Colon (tissue), 2 donors: ENCODE data around the gene CEPT1.

Experiments
- FAIRE-seq: peaks from 2 replicates; lab custom pipeline; 2012; peaks lifted over from hg19 to GRCh38; lab: Jason Lieb, UNC
- donor health status: control.
- donor health status: control.

CEPT1 gene

DNA sequence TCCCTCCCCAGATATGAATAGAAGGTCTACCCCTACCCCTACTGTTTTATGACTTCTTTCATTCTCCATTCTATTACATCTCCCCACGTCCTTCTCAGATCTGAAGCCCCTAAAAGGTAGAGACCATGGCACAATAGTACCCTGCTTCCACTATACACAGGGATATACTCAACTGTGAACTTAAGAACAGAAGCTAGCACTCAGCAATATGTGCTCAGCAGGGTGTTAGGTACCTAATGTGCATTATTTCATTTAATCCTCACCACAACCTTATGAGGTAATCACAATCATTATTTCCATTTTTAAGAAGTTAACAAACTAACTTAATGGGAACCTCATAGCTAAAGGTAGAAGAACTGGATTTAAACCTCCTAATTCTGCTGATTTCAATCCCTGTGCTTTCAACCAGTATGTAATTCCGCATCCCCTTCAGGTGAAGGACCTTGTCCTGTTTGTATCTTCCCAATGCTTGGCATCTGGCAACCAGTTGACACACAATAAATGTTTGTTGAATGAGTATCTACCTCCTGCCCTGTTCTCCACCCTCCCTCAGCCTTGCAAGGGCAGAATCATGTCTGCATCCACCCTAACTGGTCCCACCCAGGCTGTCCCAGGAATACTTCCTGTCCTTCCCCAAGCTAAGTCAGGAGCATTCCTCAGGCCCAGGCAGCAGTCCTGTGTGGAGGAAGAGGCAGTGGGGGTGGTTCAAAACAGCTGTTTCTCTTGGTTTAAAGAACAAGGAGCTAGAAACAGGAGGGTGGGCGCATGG, 53.9 kb downstream of the CEPT1 start:
- no peak for FAIRE-seq

- FAIRE-seq = no peak
Observed at GRCh38 chr1:111195002-111195684, 55.1 kb downstream of the CEPT1 start.

- no peak for FAIRE-seq
Observed at GRCh38 chr1:111196213-111196612, 56.2 kb downstream of the CEPT1 start.

- FAIRE-seq = no peak
Observed at GRCh38 chr1:111197598-111198284, 57.7 kb downstream of the CEPT1 start.

DNA sequence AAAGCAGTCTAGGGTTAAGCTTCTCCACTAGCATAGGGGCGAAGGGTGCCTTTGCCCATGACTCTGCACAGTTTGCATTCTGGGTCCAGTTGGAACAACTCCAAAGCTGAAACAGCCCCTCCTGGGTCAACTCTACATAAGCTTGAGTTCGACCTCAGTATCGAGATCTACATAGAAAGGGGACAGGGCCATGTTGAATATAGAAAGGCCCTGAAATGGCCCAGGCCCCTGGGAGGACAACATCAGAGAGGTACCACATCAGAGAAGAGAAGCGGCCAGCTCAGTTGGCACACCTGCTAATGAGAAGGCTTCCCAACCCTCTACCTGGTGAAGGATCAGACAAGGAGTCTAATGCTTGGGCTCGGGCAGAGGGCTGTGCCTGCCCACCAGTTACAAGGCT, 58.8 kb downstream of the CEPT1 start:
- no peak for FAIRE-seq

- no peak for FAIRE-seq
Observed at GRCh38 chr1:111199329-111199728, 59.3 kb downstream of the CEPT1 start.

GRCh38 chr1:111199881-111200801, 60.1 kb downstream of the CEPT1 start, which contains the start of gene DENND2D:
DENND2D (minus strand) TSS chr1:111200646; CDS start chr1:111200459, 187 bp downstream.
- no peak for FAIRE-seq

- no peak for FAIRE-seq
Observed at GRCh38 chr1:111200802-111201161, 60.8 kb downstream of the CEPT1 start.

DNA sequence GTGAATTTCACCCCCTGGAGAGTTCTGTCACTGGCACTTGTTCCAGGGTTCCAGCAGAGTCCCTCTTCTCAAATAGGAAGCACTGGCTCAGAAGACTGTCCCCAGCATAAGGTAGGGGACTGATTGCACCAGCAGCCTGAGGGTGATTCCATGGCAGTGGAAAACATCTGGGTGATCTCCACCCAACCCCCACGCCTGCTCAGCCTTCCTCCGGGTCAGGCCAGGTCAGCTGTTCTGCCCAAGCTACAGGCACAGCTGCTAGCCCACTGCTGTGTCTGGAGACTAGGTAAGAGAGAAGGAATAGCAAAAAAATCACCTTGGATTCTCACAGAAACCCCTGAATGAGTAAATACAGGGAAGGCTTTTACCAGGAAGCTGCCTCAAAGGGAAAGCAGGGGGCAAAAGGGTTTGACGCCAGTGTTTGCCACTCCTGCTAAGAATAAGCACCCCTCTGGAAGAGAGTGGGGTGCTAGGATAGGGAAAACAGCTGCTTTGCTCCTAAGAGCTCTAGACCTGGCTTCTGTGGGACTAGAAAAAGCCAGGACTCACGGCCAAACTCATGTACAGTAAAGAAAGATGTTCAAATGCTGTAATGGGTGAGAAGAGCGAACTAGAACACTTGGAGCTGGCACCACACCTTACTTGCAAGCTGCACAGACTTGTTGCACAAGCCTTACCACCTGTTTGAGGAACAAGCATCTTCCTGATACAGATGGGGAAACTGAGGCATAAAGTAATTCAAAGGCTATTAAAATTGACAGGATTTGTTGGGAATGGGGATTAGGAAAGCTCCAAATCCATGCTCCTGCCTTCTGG, 61.5 kb downstream of the CEPT1 start:
- FAIRE-seq = no peak

DNA sequence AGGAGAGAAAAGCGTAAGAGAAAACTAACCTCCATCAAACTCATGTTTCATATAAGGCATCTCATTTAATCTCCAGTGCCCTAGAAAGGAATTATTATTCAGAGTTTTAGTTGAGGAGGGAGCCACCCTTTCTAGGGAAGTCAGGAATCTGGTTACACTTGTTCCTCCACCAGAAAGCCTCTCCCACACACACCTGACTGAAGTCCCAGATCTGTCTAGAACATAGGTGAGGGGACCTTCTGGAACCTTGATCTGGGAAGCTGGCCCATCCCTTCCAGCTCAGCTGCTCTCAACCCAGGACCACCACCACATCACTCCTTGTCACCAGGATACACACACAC, 62.3 kb downstream of the CEPT1 start:
- no peak for FAIRE-seq

- no peak for FAIRE-seq
Observed at GRCh38 chr1:111202707-111203623, 62.9 kb downstream of the CEPT1 start.

DNA sequence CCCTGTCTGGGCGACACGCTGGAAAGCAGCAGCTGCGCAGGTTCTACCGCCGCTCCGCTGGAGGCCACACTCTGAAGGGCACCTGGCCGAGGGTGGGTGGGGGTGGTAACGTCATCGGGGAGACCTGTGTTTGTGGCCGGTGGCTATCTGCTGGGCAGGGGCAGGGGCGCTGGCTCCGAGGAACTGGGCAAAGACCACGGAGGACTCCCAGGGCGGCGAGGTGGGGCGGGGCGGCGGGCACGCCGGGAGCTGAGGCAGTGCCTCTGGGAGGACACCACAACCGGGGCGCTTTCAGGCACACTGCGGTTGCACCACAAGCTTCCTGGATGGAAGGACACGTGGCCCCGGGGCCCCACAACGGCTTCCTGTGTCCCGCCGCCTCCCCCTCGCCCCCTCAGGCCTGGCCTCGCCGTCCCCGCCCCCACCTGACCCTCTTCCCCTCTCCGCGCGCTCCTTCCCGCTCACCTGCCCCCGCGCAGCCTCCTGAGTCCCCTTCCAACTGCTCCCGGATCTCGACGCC, 63.7 kb downstream of the CEPT1 start:
- FAIRE-seq = no peak

DNA sequence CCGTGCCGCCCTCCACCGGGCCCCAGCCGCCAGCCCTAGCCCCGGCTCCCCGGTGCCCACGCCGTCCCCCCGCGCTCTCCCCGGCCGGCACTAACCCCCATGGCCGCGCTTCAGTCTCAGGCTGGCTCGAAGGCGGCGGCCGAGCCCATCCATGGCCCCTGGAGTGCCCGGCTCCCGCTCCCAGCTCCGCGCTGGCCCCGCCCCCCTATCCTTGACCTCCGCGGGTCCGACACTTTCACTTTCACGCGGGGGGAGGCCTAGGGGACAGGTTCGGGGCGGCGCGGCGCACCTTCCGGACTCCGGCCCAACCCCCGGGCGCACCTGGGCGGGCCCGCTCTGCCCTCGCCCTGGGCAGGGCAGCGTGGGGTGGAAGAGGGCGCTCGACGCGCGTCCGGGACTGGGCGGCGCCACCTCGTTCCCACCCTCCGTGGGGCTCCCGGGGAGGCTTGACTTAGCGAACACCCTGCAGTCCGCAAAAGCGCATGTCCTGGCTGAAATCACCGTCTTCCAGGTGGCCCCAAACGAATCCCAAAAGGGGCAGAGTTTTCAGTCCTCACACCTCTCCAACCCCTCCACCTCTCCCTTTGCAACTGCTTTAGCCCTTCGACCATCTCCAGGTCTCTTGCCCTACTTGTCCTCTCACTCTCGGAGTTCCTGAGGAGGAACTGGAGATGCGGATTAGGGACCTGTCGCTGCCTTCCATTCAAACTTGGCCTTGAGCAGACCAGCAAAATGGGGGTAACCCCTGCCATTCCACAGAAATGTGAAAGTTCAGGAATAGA, 64.4 kb downstream of the CEPT1 start:
- FAIRE-seq = no peak

DNA sequence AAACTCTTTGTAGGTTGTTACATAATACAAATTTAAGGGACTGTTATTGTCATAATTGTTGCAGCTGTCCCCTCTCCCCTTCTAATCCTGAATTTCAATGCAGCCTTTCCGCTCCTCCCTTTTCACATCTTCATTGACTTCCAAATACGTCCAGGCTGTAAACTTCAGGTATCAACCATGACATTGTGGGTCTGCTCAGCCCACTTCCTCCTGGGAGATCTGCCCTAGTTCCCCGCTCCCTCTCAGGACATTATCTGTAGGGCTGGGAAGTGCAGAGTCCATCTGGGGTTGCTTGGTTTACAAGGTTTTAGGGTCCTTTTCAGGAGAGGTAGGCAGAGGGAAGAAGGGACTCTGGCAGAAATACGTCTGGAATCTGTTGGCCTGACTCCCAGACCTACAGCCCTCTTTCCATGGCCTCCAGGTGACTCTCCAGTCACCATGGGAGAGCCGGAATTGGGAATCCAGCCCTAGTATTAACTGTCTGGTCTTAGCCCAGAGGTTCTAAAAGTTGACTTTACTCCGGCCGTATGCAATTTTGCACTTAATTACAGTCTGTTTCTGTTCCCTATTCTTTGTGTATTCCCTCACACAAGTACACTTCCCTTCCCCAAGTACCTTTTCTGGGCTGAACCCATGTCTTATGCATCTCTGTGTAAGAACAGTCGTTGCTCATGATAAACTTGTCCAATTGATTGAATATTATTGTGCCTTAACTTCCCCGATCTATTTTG, 65.1 kb downstream of the CEPT1 start:
- FAIRE-seq = no peak

DNA sequence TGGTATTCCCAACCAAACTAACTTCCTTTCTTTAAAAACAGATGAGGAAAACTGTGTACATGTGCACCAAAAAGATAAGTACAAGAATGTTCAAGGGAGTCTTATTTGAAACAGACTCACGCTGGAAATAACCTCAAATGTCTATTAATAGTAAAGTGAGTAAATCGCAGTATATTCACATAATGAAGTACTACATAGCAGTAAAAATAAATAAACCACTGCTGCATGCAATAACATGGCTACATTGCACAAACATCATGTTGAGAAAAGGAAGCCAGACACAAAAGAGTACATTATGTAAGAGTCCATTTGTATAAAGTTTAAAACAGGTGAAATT, 65.7 kb downstream of the CEPT1 start:
- FAIRE-seq = no peak

DNA sequence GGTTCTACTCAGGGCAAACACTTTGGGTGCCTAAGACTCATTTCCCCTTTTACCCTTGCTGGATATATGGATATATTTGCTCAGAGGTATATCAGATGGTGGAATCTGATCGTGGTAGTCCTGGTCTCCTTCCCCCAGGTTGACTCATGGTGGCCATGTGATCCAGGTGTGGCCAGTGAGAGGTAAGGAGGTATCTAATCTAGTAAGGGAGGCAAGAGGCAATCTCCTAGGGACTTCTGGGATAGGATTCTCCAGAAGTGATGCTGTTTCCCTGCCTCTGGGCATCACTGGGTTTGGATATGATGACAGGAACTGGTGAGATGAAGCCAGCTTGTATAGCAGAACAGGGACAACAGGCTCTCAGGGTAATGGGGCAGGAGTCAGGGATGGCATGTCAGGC, 68.9 kb downstream of the CEPT1 start:
- FAIRE-seq = no peak

DNA sequence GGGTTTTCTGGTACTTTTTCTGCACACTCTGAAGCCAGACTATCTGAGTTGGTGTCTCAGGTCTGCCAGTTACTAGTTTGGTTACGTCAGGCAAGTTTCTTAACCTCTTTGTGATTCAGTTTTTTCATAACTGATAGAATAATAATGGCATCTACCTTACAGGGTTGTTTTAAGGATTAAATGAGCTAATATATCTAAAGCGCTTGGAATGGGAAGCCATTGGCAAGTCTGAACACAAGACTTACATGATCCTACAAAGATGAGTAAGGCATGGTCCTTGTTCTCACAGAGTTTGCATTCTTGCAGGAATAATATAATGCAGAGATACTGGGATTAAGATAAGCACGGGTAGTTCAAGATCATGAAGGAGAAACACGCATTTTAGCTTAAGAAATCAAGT, 69.6 kb downstream of the CEPT1 start:
- no peak for FAIRE-seq

DNA sequence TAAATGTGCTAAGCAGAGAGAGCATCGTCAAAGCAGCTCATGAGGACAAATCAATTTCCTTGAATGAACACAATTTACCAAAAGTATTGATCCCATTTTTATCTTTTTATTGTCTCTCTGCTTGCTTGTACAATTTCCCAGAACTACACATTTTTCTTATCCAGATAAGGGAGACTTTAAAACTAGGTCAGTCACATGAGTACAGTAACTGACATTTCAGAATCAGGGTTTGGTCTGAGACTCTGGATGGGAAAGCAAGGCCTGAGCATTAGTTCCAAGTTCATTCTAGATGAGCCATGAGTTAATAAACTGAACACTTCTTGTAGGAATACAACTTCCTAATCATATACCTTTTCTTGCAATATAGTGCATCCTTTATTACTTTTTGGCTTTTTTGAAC, 71.9 kb downstream of the CEPT1 start:
- FAIRE-seq = no peak
